ENCODE results near the gene DCAF5.

- no peak for TF ChIP-seq POLR2A (IDR thresholded peaks at IDR 0.05; ENCODE audit: low read length)
- TF ChIP-seq GATA1 (IDR thresholded peaks at IDR 0.05; ENCODE audit: low read depth, low read length) = no peak
Measured at GRCh38 chr14:69149461-69150244, 3.3 kb downstream of the DCAF5 start.
